Cardiac muscle cell (in vitro differentiated cells and primary cell): ENCODE data around the gene ARFIP1. TPM values are rescaled to one million over a fixed set of nuclear protein-coding genes. Genes with fewer than 3 reads are reported as not detected.
"Not testable (repeated sequence)": the region's sequence is repeated elsewhere in the genome, so short reads cannot be mapped to it uniquely, and the experiment has no call there.

Experiments
- DNase-seq, 2 donors: peaks; one replicate each; pipeline versions ENCODE4 v3.0.0 to v3.0.0-alpha.2; 2010 to 2017; ENCODE audit warnings: low read depth in 1 of 2, low spot score in 1 of 2
- H3K27ac ChIP-seq: fragments of 200-600 bp; sonication (generic); 2 replicates; pipeline ENCODE4 v1.5.1; 2016
- H3K27me3 ChIP-seq: fragments of 200-600 bp; sonication (generic); 2 replicates; pipeline ENCODE4 v1.6.0; 2016; ENCODE audit warnings: control low read depth
- H3K36me3 ChIP-seq: fragments of 200-600 bp; sonication (generic); 2 replicates; pipeline ENCODE4 v1.5.1; 2016; ENCODE audit warnings: control low read depth
- H3K4me1 ChIP-seq: fragments of 200-600 bp; sonication (generic); 2 replicates; pipeline ENCODE4 v1.8.1; 2017; ENCODE audit warnings: low read depth, mild to moderate bottlenecking, mixed run types
- H3K4me3 ChIP-seq: fragments of 200-600 bp; sonication (generic); 2 replicates; pipeline ENCODE4 v1.5.1; 2016; ENCODE audit warnings: mild to moderate bottlenecking
- H3K9me3 ChIP-seq: fragments of 200-600 bp; sonication (generic); 2 replicates; pipeline ENCODE4 v1.5.1; 2017; ENCODE audit warnings: low read depth, mild to moderate bottlenecking, control low read depth
- CTCF ChIP-seq: IDR thresholded peaks from 2 replicates; pipeline ENCODE4 v1.5.1; 2012; ENCODE audit warnings: low read depth, mild to moderate bottlenecking, low read length
- polyA plus RNA-seq: library from polyadenylated mRNA; unstranded; fragments of >200 nt; fragmentation: Nextera tagmentation; extraction: Ambion mirVana; gene quantifications from 2 replicates; pipeline ENCODE4 v1.2.1, GENCODE V29; 2016
- total RNA-seq: library from RNA; depleted of rRNA; stranded (reverse); fragments of >200 nt; gene quantifications from 2 replicates; pipeline ENCODE4 v1.2.3, GENCODE V29; 2016

Gene ARFIP1
- total and polyA plus RNA-seq, 2 experiments from 2014 or later, result 19.3 to 26.9 TPM

DNA sequence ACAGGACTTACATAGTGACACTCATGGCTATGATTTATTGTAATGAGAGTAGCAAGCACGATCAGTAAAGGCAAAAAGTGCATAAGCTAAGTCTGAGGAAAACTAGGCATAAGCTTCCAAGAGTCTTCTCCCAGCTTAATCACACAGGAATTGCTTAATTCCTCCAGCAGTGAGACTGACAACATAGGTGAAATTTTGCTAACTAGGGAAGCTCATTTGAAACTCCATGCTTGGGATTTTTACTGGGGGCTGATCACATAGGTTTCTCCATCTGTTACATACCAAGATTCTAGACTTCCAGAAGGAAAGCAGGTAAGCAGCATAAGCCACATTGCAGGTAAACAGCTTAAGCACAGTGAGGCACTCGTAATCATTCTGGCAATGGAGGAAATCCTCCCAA is 84.6 kb downstream of the ARFIP1 start:
- no peak for TF ChIP-seq CTCF
- DNase-seq, result no peak
- Histone ChIP-seq H3K4me3 (no peak overlapping the region), H3K4me1 (no peaks in the 10 kb centered on the region), H3K27ac (no peak overlapping the region), H3K9me3 (no peaks in the 10 kb centered on the region), H3K27me3 (no peaks in the 10 kb centered on the region), H3K36me3 (no peaks in the 10 kb centered on the region)

DNA sequence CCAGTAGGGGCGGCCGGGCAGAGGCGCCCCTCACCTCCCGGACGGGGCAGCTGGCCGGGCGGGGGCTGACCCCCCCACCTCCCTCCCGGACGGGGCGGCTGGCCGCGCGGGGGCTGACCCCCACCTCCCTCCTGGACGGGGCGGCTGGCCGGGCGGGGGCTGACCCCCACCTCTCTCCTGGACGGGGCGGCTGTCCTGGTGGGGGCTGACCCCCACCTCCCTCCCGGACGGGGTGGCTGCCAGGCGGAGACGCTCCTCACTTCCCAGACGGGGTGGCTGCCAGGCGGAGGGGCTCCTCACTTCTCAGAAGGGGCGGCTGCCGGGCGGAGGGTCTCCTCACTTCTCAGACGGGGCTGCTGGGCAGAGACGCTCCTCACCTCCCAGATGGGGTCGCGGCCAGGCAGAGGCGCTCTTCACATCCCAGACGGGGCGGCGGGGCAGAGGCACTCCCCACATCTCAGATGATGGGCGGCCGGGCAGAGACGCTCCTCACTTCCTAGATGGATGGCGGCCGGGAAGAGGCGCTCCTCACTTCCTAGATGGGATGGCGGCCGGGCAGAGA is 86.8 kb downstream of the ARFIP1 start:
- H3K27me3 ChIP-seq, H3K36me3 ChIP-seq, H3K27ac ChIP-seq, H3K4me1 ChIP-seq, H3K9me3 ChIP-seq, DNase-seq, H3K4me3 ChIP-seq: not testable (repeated sequence)

GRCh38 chr4:152870606-152871005 is 90.9 kb downstream of the ARFIP1 start:
- TF ChIP-seq CTCF, result no peak
- H3K36me3 ChIP-seq, result peaks cover 5% of the 10 kb centered on the region
- H3K27me3 ChIP-seq, result no peaks in the 10 kb centered on the region
- H3K27ac ChIP-seq, result no peak overlapping the region
- no peaks in the 10 kb centered on the region for H3K4me1 ChIP-seq
- no peaks in the 10 kb centered on the region for H3K9me3 ChIP-seq
- no peak overlapping the region for H3K4me3 ChIP-seq
- DNase-seq, result no peak

DNA sequence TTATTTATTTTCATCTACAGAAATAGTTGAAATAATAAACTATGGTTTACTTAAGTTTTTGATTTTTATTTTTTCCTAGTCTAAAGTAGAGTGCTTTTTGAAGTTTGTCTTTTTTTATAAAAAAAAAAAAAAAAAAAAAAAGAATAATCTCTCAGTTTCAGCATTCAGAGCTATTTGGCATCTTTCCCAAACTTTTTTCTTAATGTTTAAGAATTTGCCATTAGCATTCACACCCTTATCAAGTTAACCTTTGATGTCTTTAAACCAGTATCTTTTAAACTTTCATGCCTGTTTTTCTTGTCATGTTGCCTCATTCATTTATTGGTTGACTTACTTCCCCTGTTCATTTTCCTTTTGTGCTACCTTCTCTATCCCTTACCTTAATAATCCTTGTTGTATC is 95.5 kb downstream of the ARFIP1 start:
- Histone ChIP-seq H3K27me3 (no peaks in the 10 kb centered on the region), H3K4me3 (no peak overlapping the region), H3K27ac (no peak overlapping the region), H3K36me3 (peaks cover 12% of the 10 kb centered on the region), H3K4me1 (no peaks in the 10 kb centered on the region), H3K9me3 (no peaks in the 10 kb centered on the region)
- no peak for DNase-seq
- no peak for TF ChIP-seq CTCF

DNA sequence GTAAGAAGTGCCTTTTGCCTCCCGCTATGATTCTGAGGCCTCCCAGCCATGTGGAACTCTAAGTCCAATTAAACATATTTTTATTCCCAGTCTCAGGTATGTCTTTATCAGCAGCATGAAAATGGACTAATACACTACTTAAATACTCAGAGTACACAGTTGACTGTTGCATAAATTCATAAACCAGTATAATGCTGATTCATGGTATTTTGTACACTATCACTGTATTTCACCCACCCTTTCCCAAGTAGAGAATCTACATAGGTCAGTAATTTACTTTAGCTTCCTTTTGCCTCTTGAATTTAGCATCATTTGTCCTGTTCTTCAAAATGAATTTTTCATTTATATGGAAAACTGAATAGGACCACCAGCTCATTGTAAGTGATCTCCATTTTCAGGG is 98.1 kb downstream of the ARFIP1 start:
- no peak for TF ChIP-seq CTCF
- Histone ChIP-seq H3K36me3 (peaks cover 10% of the 10 kb centered on the region), H3K27ac (no peak overlapping the region), H3K4me1 (no peaks in the 10 kb centered on the region), H3K4me3 (no peak overlapping the region), H3K27me3 (no peaks in the 10 kb centered on the region), H3K9me3 (no peaks in the 10 kb centered on the region)
- DNase-seq, result no peak

GRCh38 chr4:152880263-152880662 is 100.5 kb downstream of the ARFIP1 start:
- no peak for TF ChIP-seq CTCF
- Histone ChIP-seq H3K27ac (no peak overlapping the region), H3K9me3 (no peaks in the 10 kb centered on the region), H3K4me3 (no peak overlapping the region), H3K36me3 (peaks cover 7% of the 10 kb centered on the region), H3K27me3 (no peaks in the 10 kb centered on the region), H3K4me1 (no peaks in the 10 kb centered on the region)
- DNase-seq, result no peak
